Kidney epithelial cell (primary cell): ENCODE data around the gene MSRB2. TPM values are rescaled to one million over a fixed set of nuclear protein-coding genes. Genes with fewer than 3 reads are reported as not detected.
A peak's percentile ranks its signal among the peaks of the same experiment; 100 is the strongest.

Source experiments
- DNase-seq: peaks from one replicate; pipeline ENCODE4 v3.0.0-alpha.2; 2010; ENCODE audit warnings: low read depth
- H3K27me3 ChIP-seq: 2 replicates; pipeline ENCODE4 v1.6.0; 2011; ENCODE audit warnings: low read length; ENCODE audit not compliant: control insufficient read depth, insufficient read depth
- H3K36me3 ChIP-seq: 2 replicates; pipeline ENCODE4 v1.5.1; 2011; ENCODE audit warnings: low read length; ENCODE audit not compliant: control insufficient read depth, insufficient read depth
- H3K4me3 ChIP-seq: 2 replicates; pipeline ENCODE4 v1.5.1; 2011; ENCODE audit warnings: low read depth, mild to moderate bottlenecking, control low read depth, low read length
- CTCF ChIP-seq: IDR thresholded peaks from 2 replicates; pipeline ENCODE4 v1.5.1; 2011; ENCODE audit warnings: mild to moderate bottlenecking, moderate library complexity, low read length, control low read depth, inconsistent platforms; ENCODE audit not compliant: insufficient read depth, poor library complexity, severe bottlenecking
- total RNA-seq: library from RNA; depleted of rRNA; stranded (reverse); fragments of >200 nt; gene quantifications from 2 replicates; pipeline ENCODE4 v1.2.3, GENCODE V29; 2015

MSRB2 gene
- total RNA-seq, 1 donor from 2014 or later, result 24.2 TPM

- DNase-seq, result peak; percentile 25
- Histone ChIP-seq H3K36me3 (no peaks in the 10 kb centered on the region), H3K4me3 (no peak overlapping the region), H3K27me3 (peaks cover 5% of the 10 kb centered on the region)
- peak; percentile 27 for TF ChIP-seq CTCF
Observed at GRCh38 chr10:23157691-23158369, 62.5 kb downstream of the MSRB2 start.

GRCh38 chr10:23158370-23158769 is 63.0 kb downstream of the MSRB2 start:
- H3K27me3 ChIP-seq, result peaks cover 5% of the 10 kb centered on the region
- H3K36me3 ChIP-seq, result no peaks in the 10 kb centered on the region
- peak; percentile 73 for TF ChIP-seq CTCF
- no peak overlapping the region for H3K4me3 ChIP-seq
- no peak for DNase-seq

- no peak for DNase-seq
Observed at GRCh38 chr10:23171232-23171876, 76.0 kb downstream of the MSRB2 start.

More at GRCh38 chr10:23171232-23171876, 76.0 kb downstream of the MSRB2 start:
- no peak for TF ChIP-seq CTCF
- no peaks in the 10 kb centered on the region for H3K36me3 ChIP-seq
- peaks cover 45% of the 10 kb centered on the region for H3K27me3 ChIP-seq
- no peak overlapping the region for H3K4me3 ChIP-seq

Other genes with a start within 250 kb of the MSRB2 start
- 0.34 and 1.6 TPM in 2 replicates for gene ARMC3, start 167.5 kb upstream of the MSRB2 start, total RNA-seq
- gene PTF1A, start 96.7 kb downstream of the MSRB2 start, total RNA-seq, result not detected in 2 replicates
- 0.07 TPM in 1 of 2 replicates, not detected in the other for gene C10orf67, start 249.2 kb downstream of the MSRB2 start, total RNA-seq